Measurements from ENCODE around the gene LSM10. TPM values are rescaled to one million over a fixed set of nuclear protein-coding genes. Genes with fewer than 3 reads are reported as not detected.

Gene LSM10
- total and polyA plus RNA-seq, 2 donors (not counting 3 experiments of a cell fraction or from before 2014, with no cell fraction given), result 38.2 to 76.9 TPM

DNA sequence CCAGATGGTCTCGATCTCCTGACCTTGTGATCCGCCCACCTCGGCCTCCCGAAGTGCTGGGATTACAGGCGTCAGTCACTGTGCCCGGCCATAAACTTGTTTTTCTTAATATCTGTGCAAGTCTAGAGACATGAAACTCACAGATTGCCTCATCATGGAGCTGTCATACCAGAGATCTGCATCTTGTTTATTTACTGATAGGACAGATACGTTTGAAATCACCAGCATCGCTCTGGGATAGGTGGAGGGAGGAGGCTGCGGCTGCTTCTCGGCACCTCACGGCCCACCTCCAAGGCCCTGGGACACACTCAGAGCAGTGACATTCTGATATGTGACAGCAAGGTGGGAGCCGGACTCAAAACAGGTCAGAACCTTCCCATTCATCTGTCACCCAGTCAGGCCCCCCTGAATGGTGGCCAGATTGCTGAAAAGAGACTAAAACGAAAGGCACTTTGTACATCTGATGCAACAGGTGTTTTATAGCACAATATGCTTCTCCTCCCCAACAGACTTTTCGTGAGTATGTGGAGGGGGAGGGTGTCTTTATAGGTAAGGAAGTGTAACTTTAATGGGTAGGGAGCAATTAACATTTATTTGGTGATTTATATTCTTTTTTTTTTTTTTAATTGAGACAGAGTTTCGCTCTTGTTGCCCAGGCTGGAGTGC is 18.1 kb upstream of the LSM10 start:
- TF ChIP-seq MYC (IDR thresholded peaks at IDR 0.05; ENCODE audit: low read depth, low read length), result no peak
- TF ChIP-seq GATA2 (IDR thresholded peaks at IDR 0.05; ENCODE audit: insufficient read depth, insufficient read length, low read depth, low read length), result no peak
- no peak for TF ChIP-seq EZH2 (IDR thresholded peaks at IDR 0.05; ENCODE audit: borderline replicate concordance, low read depth, low read length, severe bottlenecking)
- no peak for TF ChIP-seq FOS (IDR thresholded peaks at IDR 0.05; ENCODE audit: borderline replicate concordance, insufficient read depth, low read length)
- TF ChIP-seq MAX (IDR thresholded peaks at IDR 0.05; ENCODE audit: insufficient read depth, insufficient read length), result no peak
- peaks cover 3% of the 10 kb centered on the region for H3K4me1 ChIP-seq (ENCODE audit: control insufficient read depth, extremely low read depth, insufficient read depth, low read length)
- H4K20me1 ChIP-seq (replicated peaks; ENCODE audit: control insufficient read depth, extremely low read depth, insufficient read depth, low read length), result no peaks in the 10 kb centered on the region
- CTCF ChIA-PET, result interaction anchor here (5.7 kb wide), 1 partner anchor 73 kb away, joined by 70 read pairs; no protein-coding TSS in a partner anchor
- H3K27me3 ChIP-seq (ENCODE audit: control insufficient read depth in 2 of 2, insufficient read depth in 2 of 2, low read length in 2 of 2), result no peaks in the 10 kb centered on the region
- H3K9me1 ChIP-seq (replicated peaks; ENCODE audit: control insufficient read depth, extremely low read depth, insufficient read depth, low read length), result no peaks in the 10 kb centered on the region
- no peak overlapping the region for H3K4me2 ChIP-seq (ENCODE audit: insufficient read depth, low read length)
- no peak overlapping the region for H2AFZ ChIP-seq (ENCODE audit: low read depth, low read length)
- no peaks in the 10 kb centered on the region for H3K79me2 ChIP-seq (ENCODE audit: control insufficient read depth, insufficient read depth, low read length)
- BruUV-seq (replicated peaks), result no TSS peak
- H3K36me3 ChIP-seq (ENCODE audit: control insufficient read depth in 2 of 2, extremely low read depth in 1 of 2, insufficient read depth in 2 of 2, low read length in 2 of 2), result no peaks in the 10 kb centered on the region
- no peak overlapping the region for H3K27ac ChIP-seq (ENCODE audit: insufficient read depth, low read depth, low read length)
- DNase-seq (ENCODE audit: low read depth, low spot score) (no peak), FAIRE-seq (no peak)
- POLR2A ChIA-PET, result no interaction called here
- intact Hi-C loops (cut with micrococcal nuclease) (no loop called here), dilution Hi-C loops (cut with MboI; ENCODE audit: extremely low pct_ligation_motif_present, low sequenced_read_pairs) (no loop called here)
- no peak overlapping the region for H3K4me3 ChIP-seq (replicated peaks in 1 of 3; ENCODE audit: insufficient read depth in 1 of 3, low read depth in 1 of 3, low read length in 3 of 3)
- H3K9ac ChIP-seq (replicated peaks; ENCODE audit: extremely low read depth, insufficient read depth, low read length), result no peak overlapping the region
- no peaks in the 10 kb centered on the region for H3K9me3 ChIP-seq (replicated peaks; ENCODE audit: control insufficient read depth, insufficient read depth, low read length)

DNA sequence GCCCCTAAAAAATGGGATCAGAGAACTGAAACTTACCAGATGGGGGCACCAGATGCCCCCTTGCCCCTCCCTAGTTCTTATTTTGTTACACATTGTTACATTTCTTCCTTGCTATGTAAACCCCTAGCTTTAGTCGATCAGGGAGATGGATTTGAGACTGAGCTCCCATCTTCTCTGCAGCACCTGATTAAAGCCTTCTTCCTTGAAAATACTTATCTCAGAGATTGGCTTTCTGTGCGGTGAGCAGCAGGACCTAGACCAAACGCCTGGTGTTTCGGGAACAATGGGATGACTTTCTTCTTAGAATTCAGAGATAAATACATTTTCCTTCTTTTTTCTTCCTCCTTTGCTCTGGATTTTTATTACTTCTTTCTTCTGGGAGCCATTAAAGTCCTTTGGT is 16.7 kb upstream of the LSM10 start:
- dilution Hi-C loops (cut with MboI; ENCODE audit: extremely low pct_ligation_motif_present, low sequenced_read_pairs) (no loop called here), intact Hi-C loops (cut with micrococcal nuclease) (no loop called here)
- POLR2A ChIA-PET, result no interaction called here
- Histone ChIP-seq H3K27me3 (ENCODE audit: control insufficient read depth in 2 of 2, insufficient read depth in 2 of 2, low read length in 2 of 2) (no peaks in the 10 kb centered on the region), H3K9me3 (replicated peaks; ENCODE audit: control insufficient read depth, insufficient read depth, low read length) (no peaks in the 10 kb centered on the region), H3K4me2 (ENCODE audit: insufficient read depth, low read length) (no peak overlapping the region), H4K20me1 (replicated peaks; ENCODE audit: control insufficient read depth, extremely low read depth, insufficient read depth, low read length) (no peaks in the 10 kb centered on the region), H3K9me1 (replicated peaks; ENCODE audit: control insufficient read depth, extremely low read depth, insufficient read depth, low read length) (no peaks in the 10 kb centered on the region), H3K4me3 (replicated peaks in 1 of 3; ENCODE audit: insufficient read depth in 1 of 3, low read depth in 1 of 3, low read length in 3 of 3) (no peak overlapping the region), H3K36me3 (ENCODE audit: control insufficient read depth in 2 of 2, extremely low read depth in 1 of 2, insufficient read depth in 2 of 2, low read length in 2 of 2) (no peaks in the 10 kb centered on the region), H3K4me1 (ENCODE audit: control insufficient read depth, extremely low read depth, insufficient read depth, low read length) (no peaks in the 10 kb centered on the region), H3K9ac (replicated peaks; ENCODE audit: extremely low read depth, insufficient read depth, low read length) (no peak overlapping the region), H3K79me2 (ENCODE audit: control insufficient read depth, insufficient read depth, low read length) (no peaks in the 10 kb centered on the region), H2AFZ (ENCODE audit: low read depth, low read length) (no peak overlapping the region), H3K27ac (ENCODE audit: insufficient read depth, low read depth, low read length) (no peak overlapping the region)
- DNase-seq (ENCODE audit: low read depth, low spot score) (no peak), FAIRE-seq (no peak)
- CTCF ChIA-PET, result interaction anchor here (3.2 kb wide), 1 partner anchor 72 kb away, joined by 28 read pairs; no protein-coding TSS in a partner anchor
- no peak for TF ChIP-seq EZH2 (IDR thresholded peaks at IDR 0.05; ENCODE audit: borderline replicate concordance, low read depth, low read length, severe bottlenecking)
- TF ChIP-seq MYC (IDR thresholded peaks at IDR 0.05; ENCODE audit: low read depth, low read length), result no peak
- no peak for TF ChIP-seq GATA2 (IDR thresholded peaks at IDR 0.05; ENCODE audit: insufficient read depth, insufficient read length, low read depth, low read length)
- TF ChIP-seq POLR2AphosphoS5 (IDR thresholded peaks at IDR 0.05; ENCODE audit: insufficient read depth, low read depth, low read length), result no peak
- TF ChIP-seq JUN (IDR thresholded peaks at IDR 0.05; ENCODE audit: borderline replicate concordance, insufficient read depth, insufficient read length, low read depth), result no peak
- TF ChIP-seq POLR2A (IDR thresholded peaks at IDR 0.05; ENCODE audit: low read depth, low read length), result no peak
- no peak for TF ChIP-seq FOS (IDR thresholded peaks at IDR 0.05; ENCODE audit: borderline replicate concordance, insufficient read depth, low read length)
- TF ChIP-seq, protein P1, sequence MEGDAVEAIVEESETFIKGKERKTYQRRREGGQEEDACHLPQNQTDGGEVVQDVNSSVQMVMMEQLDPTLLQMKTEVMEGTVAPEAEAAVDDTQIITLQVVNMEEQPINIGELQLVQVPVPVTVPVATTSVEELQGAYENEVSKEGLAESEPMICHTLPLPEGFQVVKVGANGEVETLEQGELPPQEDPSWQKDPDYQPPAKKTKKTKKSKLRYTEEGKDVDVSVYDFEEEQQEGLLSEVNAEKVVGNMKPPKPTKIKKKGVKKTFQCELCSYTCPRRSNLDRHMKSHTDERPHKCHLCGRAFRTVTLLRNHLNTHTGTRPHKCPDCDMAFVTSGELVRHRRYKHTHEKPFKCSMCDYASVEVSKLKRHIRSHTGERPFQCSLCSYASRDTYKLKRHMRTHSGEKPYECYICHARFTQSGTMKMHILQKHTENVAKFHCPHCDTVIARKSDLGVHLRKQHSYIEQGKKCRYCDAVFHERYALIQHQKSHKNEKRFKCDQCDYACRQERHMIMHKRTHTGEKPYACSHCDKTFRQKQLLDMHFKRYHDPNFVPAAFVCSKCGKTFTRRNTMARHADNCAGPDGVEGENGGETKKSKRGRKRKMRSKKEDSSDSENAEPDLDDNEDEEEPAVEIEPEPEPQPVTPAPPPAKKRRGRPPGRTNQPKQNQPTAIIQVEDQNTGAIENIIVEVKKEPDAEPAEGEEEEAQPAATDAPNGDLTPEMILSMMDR (IDR thresholded peaks at IDR 0.05; ENCODE audit: extremely low read depth in 1 of 2, insufficient read depth in 1 of 2, low read depth in 1 of 2, low read length in 2 of 2), result no peak
- TF ChIP-seq MAX (IDR thresholded peaks at IDR 0.05; ENCODE audit: insufficient read depth, insufficient read length), result no peak
- no TSS peak for BruUV-seq (replicated peaks)

All from endothelial cell of umbilical vein (primary cell).